ENCODE measurements around the gene TBC1D28. TPM values are rescaled to one million over a fixed set of nuclear protein-coding genes. Genes with fewer than 3 reads are reported as not detected.
"Not testable (repeated sequence)": the region's sequence is repeated elsewhere in the genome, so short reads cannot be mapped to it uniquely, and the experiment has no call there.

Gene TBC1D28
- total RNA-seq, 1 donor from 2014 or later, result not detected

- DNase-seq (ENCODE audit: low read depth), result not testable (repeated sequence)
Measured at GRCh38 chr17:18613016-18613415, 31.2 kb downstream of the TBC1D28 start.

DNA sequence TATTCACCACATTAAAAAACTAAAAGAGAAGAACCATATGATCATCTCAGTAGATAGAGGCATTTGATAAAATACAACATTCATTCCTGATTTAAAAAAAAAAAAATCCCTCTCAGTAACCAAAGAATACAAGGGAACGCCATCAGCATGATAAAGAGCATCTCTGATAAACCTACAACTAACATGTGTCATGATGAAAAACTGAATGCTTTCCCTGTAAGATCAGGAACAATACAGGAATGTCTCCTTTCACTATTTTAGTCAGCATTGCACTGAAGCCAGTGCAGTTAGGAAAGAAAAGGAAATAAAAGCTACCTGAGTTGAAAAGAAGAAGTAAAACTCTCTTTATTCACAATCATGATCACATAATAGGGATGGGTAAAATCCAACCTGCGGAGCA lies 51.1 kb downstream of the TBC1D28 start:
- not testable (repeated sequence) for DNase-seq (ENCODE audit: low read depth)

Other genes starting within 250 kb of the TBC1D28 start
- gene LGALS9C, start 167.6 kb downstream of the TBC1D28 start, total RNA-seq, result not detected in 2 replicates
- gene FOXO3B, start 37.9 kb upstream of the TBC1D28 start, total RNA-seq, result 1.2 and 2.6 TPM in 2 replicates
- gene FBXW10, start 99.7 kb upstream of the TBC1D28 start, total RNA-seq, result 0.05 TPM in 1 of 2 replicates, not detected in the other
- gene TVP23B, start 136.8 kb upstream of the TBC1D28 start, total RNA-seq, result 83.1 and 133 TPM in 2 replicates
- 32.8 and 38.4 TPM in 2 replicates for gene PRPSAP2, start 213.7 kb upstream of the TBC1D28 start, total RNA-seq

Measured in renal cortical epithelial cell (primary cell).